Skeletal muscle tissue (tissue), 4 donors: Measurements from ENCODE around the gene PTPN6. TPM values are rescaled to one million over a fixed set of nuclear protein-coding genes. Genes with fewer than 3 reads are reported as not detected.

Experiments
- H3K27ac ChIP-seq: one replicate; pipeline ENCODE4 v1.7.0; 2013; ENCODE audit warnings: mild to moderate bottlenecking, low read depth, low read length, inconsistent platforms
- H3K27me3 ChIP-seq, 3 donors: one replicate each; pipeline ENCODE4 v1.7.0; 2013; ENCODE audit warnings: low read length in 3 of 3; ENCODE audit not compliant: control insufficient read depth in 3 of 3, insufficient read depth in 3 of 3
- H3K36me3 ChIP-seq, 3 donors: one replicate each; pipeline ENCODE4 v1.7.0; 2013; ENCODE audit warnings: low read length in 3 of 3; ENCODE audit not compliant: control insufficient read depth in 3 of 3, insufficient read depth in 3 of 3
- H3K4me1 ChIP-seq, 3 donors: one replicate each; pipeline ENCODE4 v1.7.0; 2013; ENCODE audit warnings: low read length in 3 of 3, mild to moderate bottlenecking in 3 of 3; ENCODE audit not compliant: control insufficient read depth in 3 of 3, insufficient read depth in 3 of 3
- H3K4me3 ChIP-seq, 3 donors: one replicate each; pipeline ENCODE4 v1.7.0; 2013; ENCODE audit warnings: low read length in 3 of 3
- H3K9ac ChIP-seq, 3 donors: one replicate each; pipeline ENCODE4 v1.7.0; 2013; ENCODE audit warnings: low read length in 3 of 3, mild to moderate bottlenecking in 3 of 3, moderate library complexity in 2 of 3, low read depth in 1 of 3
- H3K9me3 ChIP-seq, 3 donors: one replicate each; pipeline ENCODE4 v1.7.0; 2013; ENCODE audit warnings: low read length in 3 of 3; ENCODE audit not compliant: control insufficient read depth in 3 of 3
- total RNA-seq: library from RNA; depleted of rRNA; stranded (reverse); fragments of >200 nt; gene quantifications from one replicate; pipeline ENCODE4 v1.2.3, GENCODE V29; 2014
- donor health status: Osteomylitis.

PTPN6 gene
- total RNA-seq, 1 donor from 2014 or later, result 7.8 TPM

DNA sequence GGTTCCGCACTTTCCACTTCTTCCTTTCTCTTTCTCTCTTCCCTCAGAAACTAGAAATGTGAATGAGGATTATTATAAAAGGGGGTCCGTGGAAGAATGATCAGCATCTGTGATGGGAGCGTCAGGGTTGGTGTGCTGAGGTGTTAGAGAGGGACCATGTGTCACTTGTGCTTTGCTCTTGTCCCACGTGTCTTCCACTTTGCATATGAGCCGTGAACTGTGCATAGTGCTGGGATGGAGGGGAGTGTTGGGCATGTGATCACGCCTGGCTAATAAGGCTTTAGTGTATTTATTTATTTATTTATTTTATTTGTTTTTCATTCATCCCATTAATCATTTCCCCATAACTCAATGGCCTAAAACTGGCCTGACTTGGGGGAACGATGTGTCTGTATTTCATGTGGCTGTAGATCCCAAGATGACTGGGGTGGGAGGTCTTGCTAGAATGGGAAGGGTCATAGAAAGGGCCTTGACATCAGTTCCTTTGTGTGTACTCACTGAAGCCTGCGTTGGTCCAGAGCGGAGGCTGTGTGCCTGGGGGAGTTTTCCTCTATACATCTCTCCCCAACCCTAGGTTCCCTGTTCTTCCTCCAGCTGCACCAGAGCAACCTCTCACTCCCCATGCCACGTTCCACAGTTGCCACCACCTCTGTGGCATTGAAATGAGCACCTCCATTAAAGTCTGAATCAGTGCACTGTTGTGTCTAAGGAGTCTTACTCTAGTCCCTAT, 28.0 kb upstream of the PTPN6 start:
- H3K4me1 ChIP-seq, result peaks cover 29 to 35% (median 33%) of the 10 kb centered on the region in 3 donors
- H3K9me3 ChIP-seq, result no peaks in the 10 kb centered on the region
- no peak overlapping the region for H3K4me3 ChIP-seq
- no peak overlapping the region for H3K27ac ChIP-seq
- H3K27me3 ChIP-seq, result no peaks in the 10 kb centered on the region
- H3K9ac ChIP-seq, result no peak overlapping the region
- peaks cover 0 to 5% (median 0%) of the 10 kb centered on the region in 3 donors for H3K36me3 ChIP-seq

- Histone ChIP-seq H3K9ac (peak overlapping the region in 1 of 3 donors; percentile 33), H3K4me3 (no peak overlapping the region), H3K9me3 (no peaks in the 10 kb centered on the region), H3K4me1 (peaks cover 34 to 39% (median 36%) of the 10 kb centered on the region in 3 donors), H3K27me3 (no peaks in the 10 kb centered on the region), H3K36me3 (peaks cover 0 to 5% (median 0%) of the 10 kb centered on the region in 3 donors), H3K27ac (no peak overlapping the region)
These were observed 27.3 kb upstream of the PTPN6 start for GRCh38 chr12:6923851-6924250.

GRCh38 chr12:6925239-6925539, 26.0 kb upstream of the PTPN6 start:
- Histone ChIP-seq H3K27ac (peak overlapping the region; percentile 93), H3K9ac (peak overlapping the region; percentile 34 to 83 (median 72)), H3K4me3 (peak overlapping the region; percentile 31 to 61 (median 33)), H3K4me1 (peaks cover 47 to 52% (median 49%) of the 10 kb centered on the region in 3 donors), H3K9me3 (no peaks in the 10 kb centered on the region), H3K36me3 (peaks cover 0 to 2% (median 0%) of the 10 kb centered on the region in 3 donors), H3K27me3 (no peaks in the 10 kb centered on the region)

DNA sequence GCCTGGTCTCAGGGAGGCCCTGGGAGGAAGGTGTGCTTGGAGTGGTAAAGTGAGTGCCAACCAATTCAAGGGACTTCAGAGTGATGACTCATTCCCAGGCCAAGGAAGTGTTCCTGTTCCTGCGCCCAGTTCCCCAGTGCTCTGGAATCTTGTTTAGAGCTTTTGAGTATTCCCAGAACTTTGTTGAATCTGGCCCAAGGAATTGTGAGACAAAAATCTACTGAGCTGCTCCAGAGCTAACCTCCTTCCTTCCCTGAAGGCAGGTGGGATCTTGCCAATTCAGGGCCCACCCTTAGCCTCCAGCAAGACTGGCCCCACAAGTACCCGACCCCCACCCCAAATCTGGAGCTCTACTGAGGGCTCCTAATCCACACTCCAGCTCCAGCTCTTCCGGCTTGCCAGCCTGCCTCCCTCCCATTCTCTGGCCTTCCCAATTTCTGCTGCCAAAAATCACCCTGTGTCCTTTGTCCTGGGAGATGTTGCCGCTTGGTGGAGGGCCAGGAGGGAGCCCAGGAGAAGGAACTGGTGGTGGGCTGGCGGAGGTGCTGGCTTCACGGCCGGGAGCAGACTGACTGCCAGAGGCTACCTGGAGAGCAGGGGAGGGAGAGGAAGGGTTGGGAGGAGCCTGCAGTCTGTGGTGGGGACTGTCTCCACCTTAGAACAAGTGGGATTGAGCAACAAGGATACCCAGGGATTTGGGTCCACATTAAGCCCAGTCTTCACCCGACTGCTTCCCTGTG, 25.4 kb upstream of the PTPN6 start:
- no peaks in the 10 kb centered on the region for H3K27me3 ChIP-seq
- peak overlapping the region; percentile 93 for H3K27ac ChIP-seq
- H3K9ac ChIP-seq, result peak overlapping the region; percentile 72 to 83 (median 81)
- H3K4me1 ChIP-seq, result peaks cover 49 to 52% (median 50%) of the 10 kb centered on the region in 3 donors
- no peaks in the 10 kb centered on the region for H3K9me3 ChIP-seq
- H3K36me3 ChIP-seq, result peaks cover 0 to 2% (median 0%) of the 10 kb centered on the region in 3 donors
- peak overlapping the region; percentile 61 to 67 (median 66) for H3K4me3 ChIP-seq

- peak within 1 kb of the TSS; percentile 83 to 88 (median 86) for H3K9ac ChIP-seq
- H3K4me3 ChIP-seq, result peak within 1 kb of the TSS; percentile 77 to 79 (median 78)
- no peaks in the 10 kb centered on the region for H3K9me3 ChIP-seq
- peaks cover 49 to 56% (median 50%) of the 10 kb centered on the region in 3 donors for H3K4me1 ChIP-seq
- H3K27ac ChIP-seq, result peak within 1 kb of the TSS; percentile 93
- H3K36me3 ChIP-seq, result no peaks in the 10 kb centered on the region
- H3K27me3 ChIP-seq, result no peaks in the 10 kb centered on the region
These were observed 23.7 kb upstream of the PTPN6 start, which contains the start of gene ATN1 for GRCh38 chr12:6927379-6928021. Gene ATN1, plus strand, starts transcription at chr12:6927959. Its CDS starts 6,043 bp downstream, at chr12:6934002.

DNA sequence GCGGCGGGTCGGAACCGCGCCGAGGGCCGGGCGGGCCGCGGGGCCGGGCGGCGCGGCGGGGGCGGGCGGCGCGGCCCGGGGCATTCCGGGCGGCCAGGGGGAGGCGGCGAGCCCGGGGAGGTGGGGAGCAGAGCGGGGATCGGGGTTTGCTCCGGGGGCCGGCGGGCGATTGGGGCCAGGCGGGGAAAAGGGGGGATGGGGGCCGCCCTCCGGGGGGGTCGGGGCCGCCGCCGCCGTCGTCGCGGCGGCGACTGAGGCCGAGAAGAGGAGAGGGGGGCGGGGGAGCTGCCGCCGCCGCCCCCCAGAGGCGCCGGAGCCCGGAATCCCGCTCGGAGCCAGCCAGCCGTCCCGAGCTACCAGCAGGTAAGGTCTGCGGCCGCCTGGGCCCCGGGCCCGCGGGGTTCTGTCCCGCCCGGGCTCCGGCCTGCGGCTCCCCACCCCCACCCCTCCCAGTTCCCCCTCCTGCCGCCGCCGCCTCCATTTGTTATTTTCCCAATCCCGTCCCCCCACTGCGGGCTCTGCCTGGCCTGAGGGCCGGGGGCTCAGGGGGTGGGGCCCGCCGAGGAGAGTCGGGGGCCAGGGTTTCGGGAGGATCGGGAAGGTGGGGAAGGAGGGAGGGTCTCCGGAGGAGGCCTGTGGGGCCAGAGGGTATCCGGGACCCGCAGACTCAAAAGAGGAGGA, 23.0 kb upstream of the PTPN6 start:
- peaks cover 49 to 56% (median 54%) of the 10 kb centered on the region in 3 donors for H3K4me1 ChIP-seq
- peak overlapping the region; percentile 75 to 79 (median 78) for H3K4me3 ChIP-seq
- H3K9me3 ChIP-seq, result no peaks in the 10 kb centered on the region

DNA sequence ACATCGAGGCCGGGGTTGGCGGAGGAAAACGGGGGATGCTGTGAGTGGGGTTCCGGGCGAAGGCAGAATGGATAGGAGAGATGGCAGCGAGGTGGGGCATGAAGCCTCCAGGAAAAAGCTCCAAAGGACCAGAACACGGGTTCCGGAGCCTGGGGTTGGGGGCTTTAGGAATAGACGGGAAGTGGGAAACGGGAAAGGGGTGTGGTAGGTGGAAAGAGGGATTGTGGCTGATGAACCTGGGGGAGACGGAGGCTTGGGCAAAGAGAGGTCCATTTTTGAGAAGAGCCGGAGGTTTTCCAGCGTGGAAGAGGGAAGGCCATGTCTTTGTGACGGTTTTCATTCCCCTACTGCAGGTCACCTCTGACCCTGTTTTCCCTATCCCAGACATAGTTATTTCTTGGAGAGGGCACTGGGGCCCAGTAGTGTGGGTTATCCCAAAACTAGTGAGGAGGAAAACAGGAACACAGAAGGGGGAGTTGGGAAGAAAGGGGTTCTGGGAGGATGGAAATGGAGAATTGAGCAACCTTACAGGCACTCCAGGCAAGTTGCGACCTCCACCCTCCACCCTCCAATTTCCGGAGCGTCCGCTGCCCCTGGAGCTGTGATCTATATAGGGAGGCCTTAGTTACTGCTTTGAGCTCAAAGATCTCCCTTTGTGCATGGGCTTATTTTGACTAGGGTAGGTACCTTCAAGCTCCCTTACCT, 22.3 kb upstream of the PTPN6 start:
- Histone ChIP-seq H3K27me3 (no peaks in the 10 kb centered on the region), H3K9ac (peak overlapping the region; percentile 81 to 88 (median 86)), H3K9me3 (no peaks in the 10 kb centered on the region), H3K4me3 (peak overlapping the region; percentile 75 to 79 (median 78)), H3K27ac (peak overlapping the region; percentile 89), H3K36me3 (peaks cover 0 to 4% (median 3%) of the 10 kb centered on the region in 3 donors), H3K4me1 (peaks cover 51 to 63% (median 60%) of the 10 kb centered on the region in 3 donors)

More for the DNA sequence above, 23.0 kb upstream of the PTPN6 start:
- peak overlapping the region; percentile 89 for H3K27ac ChIP-seq
- H3K9ac ChIP-seq, result peak overlapping the region; percentile 81 to 88 (median 86)
- no peaks in the 10 kb centered on the region for H3K27me3 ChIP-seq
- no peaks in the 10 kb centered on the region for H3K36me3 ChIP-seq

- H3K9ac ChIP-seq, result peak overlapping the region; percentile 81 to 88 (median 86)
- H3K27ac ChIP-seq, result peak overlapping the region; percentile 89
These were observed 21.4 kb upstream of the PTPN6 start for GRCh38 chr12:6929466-6930452.

More at GRCh38 chr12:6929466-6930452, 21.4 kb upstream of the PTPN6 start:
- H3K9me3 ChIP-seq, result no peaks in the 10 kb centered on the region
- peak overlapping the region; percentile 75 to 79 (median 78) for H3K4me3 ChIP-seq
- H3K36me3 ChIP-seq, result peaks cover 0 to 11% (median 10%) of the 10 kb centered on the region in 3 donors
- no peaks in the 10 kb centered on the region for H3K27me3 ChIP-seq
- H3K4me1 ChIP-seq, result peaks cover 50 to 63% (median 60%) of the 10 kb centered on the region in 3 donors
